ENCODE measurements around the gene ARHGAP18. TPM values are rescaled to one million over a fixed set of nuclear protein-coding genes. Genes with fewer than 3 reads are reported as not detected.

Gene ARHGAP18
- total RNA-seq, 1 donor from 2014 or later = 31.4 TPM

DNA sequence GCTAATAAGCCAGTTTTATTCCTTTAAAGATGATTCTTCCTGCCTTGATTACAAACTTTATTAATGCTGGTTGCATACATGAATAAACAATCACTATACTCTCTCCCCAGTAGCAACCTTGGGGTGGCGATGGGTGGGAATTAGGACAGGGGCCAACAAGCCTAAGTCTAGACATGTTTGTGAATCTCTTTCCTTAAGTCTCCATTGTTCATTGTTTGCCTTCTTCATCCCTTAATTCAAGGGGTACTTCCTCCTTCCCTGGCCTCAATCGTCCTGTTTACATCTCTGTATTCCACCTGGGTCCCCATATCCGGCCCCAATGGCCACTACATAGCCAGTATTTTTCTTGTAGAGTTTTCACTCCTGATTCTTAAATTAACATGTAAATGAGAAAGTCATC lies 66.0 kb downstream of the ARHGAP18 start:
- no peak for DNase-seq (ENCODE audit: low read depth)

DNA sequence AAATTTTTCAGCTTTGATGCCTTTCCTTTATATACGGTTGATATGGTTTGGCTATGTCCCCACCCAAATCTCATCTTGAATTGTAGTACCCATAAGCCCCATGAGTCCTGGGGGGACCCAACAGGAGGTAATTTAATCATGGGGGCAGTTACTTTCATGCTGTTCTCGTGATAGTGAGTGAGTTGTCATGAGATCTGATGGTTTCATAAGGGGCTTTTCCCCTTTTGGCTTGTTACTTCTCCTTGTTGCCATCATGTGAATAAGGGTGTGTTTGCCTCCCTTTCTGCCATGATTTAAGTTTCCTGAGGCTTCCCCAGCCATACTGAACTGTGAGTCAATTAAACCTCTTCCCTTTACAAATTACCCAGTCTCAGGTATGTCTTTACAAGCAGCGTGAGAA lies 66.8 kb downstream of the ARHGAP18 start:
- no peak for DNase-seq (ENCODE audit: low read depth)

DNA sequence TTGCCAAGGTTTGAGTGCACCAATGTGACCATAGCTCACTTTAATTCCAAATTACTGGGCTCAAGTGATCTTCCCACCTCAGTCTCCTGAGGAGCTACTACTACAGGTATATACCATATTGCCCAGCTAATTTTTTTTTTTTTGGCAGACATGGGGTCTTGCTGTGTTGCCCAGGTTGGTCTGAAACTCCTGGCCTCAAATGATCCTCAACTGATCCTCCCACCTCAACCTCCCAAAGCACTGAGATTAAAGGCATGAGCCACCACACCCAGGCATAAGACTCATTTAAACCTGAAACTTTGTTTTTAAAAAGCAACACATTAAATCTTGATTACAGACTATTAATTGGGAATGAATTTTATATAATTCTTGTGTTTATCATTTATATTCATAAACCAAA lies 67.7 kb downstream of the ARHGAP18 start:
- no peak for DNase-seq (ENCODE audit: low read depth)

DNA sequence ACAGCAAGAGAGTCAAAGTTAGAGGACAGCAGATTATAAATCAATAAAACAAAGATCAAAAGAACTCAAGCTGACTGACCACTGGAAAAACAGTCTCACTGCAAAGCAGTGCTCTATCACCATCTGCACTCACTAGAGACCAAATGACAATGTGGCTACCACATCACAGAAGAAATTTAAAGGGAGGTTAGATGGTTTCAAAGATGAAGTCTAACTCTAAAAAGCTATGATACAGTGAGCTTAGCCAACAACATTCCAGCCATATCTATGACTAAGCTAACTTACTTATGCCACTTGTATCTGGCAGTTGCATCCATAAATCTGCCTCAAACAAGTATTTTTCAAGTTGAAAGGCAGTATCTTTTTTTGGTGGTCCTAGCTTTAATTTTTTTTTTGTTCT lies 68.6 kb downstream of the ARHGAP18 start:
- peak; percentile 55 for DNase-seq (ENCODE audit: low read depth)

DNA sequence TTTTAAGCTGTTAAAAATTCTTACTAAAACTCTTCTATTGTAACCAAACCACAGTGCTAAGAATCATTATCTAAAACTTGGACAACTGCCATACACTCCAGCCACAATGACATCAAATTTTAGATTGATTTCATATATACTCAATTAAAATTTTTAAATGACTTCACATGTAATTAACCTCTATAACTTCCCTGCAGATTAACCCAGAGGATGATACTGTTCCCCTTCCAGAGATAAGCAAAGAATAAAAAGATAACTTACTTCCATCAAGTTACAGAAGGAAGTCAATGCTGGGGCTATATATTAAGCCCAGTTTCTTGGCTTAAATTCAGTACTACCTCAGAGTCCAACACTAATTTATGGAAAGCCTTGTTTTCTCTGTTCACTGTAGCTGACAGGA lies 71.3 kb downstream of the ARHGAP18 start:
- no peak for DNase-seq (ENCODE audit: low read depth)

DNA sequence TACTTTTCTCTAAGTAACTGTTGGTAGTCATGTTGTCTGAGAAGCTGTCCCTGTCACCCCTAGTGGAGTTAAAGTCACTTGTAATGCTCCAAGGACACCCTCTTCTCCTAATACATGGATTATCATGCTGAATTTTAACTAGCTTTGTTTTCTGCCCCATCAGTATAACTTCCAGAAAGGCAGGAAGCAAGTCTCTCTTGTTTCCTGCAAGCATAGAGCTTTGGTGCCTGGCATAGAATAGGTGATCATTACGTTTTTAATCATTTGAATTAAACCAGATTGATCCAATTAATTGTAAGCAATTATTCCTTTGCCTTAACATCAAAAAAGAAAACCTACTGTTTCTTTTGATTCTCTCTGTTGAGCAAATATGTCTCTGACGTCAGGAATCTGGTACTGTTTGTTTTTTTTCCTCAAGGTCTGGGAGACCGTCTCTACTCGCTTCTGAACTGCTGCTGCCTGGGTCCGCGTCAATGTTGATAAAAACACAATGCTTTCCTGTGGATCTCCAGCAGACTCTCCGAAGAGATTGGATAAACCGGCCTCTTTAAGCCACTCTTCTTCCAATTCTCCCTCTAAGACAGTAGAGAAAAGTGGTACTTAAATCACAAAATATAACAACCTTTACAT lies 71.8 kb downstream of the ARHGAP18 start:
- DNase-seq (ENCODE audit: low read depth) = peak; percentile 17

DNA sequence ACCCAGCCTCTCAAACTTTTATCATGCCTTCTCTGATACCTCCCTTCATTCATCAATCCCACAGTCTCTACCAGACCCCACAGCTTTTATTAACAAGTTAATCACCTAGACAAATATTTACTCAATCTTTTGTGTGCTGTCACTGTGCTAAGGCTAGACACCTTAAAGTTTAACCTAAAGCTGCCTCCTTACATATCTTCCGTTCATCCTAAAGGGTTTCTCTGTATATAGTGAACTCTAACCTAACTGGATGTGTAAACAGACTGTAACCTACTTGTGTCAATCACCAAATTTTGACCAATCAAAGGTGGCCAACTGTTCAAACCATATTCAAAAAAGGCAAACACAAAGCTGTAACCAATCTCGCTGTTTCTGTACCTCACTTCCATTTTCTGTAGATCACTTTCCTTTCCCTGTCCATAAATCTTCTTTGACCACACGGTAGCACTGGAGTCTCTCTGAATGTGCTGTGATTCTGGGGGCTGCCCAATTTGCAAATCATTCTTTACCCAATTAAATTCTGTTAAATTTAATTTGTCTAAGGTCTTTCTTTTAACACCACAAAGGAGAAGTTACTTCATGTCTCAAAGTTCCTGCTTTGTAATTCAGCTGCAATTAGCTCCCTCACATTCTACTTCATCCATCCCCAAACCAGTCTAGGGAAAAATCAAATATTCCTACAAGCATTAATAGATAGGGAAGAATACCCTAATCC lies 72.5 kb downstream of the ARHGAP18 start:
- no peak for DNase-seq (ENCODE audit: low read depth)

DNA sequence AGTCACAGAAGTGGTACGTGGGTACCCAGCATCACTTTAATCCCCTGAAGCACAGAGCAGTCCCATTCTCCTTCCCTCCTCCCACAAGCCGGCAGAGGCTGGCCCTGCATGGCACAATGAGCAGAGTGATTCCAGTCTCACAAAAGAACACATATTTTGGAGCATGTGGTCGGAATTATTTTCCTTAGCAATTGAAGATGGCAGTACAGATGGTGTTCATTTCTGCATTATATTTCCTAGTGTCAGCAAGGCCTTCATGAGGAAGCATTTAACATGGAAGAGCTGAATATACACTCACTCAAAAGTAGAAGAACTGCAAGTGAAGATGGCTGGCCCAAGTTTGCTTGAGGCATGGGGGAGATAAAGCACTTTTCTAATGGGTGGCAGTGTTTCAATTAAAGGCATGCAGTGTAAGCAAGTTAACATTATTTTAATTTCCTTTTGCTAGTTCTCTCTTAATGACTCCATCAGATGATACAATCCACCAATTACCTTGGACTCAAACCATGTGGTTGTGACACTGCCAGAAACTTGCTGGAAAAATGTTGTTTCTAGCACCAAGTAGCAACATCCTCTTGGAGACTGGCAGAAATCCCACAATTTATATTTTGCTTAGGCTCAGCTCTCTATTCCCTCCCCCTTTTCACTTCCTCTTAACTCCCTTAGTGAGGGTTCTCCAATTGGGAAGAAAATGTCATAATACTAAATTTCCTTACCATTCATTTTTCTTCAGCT lies 74.4 kb downstream of the ARHGAP18 start:
- peak; percentile 36 for DNase-seq (ENCODE audit: low read depth)

DNA sequence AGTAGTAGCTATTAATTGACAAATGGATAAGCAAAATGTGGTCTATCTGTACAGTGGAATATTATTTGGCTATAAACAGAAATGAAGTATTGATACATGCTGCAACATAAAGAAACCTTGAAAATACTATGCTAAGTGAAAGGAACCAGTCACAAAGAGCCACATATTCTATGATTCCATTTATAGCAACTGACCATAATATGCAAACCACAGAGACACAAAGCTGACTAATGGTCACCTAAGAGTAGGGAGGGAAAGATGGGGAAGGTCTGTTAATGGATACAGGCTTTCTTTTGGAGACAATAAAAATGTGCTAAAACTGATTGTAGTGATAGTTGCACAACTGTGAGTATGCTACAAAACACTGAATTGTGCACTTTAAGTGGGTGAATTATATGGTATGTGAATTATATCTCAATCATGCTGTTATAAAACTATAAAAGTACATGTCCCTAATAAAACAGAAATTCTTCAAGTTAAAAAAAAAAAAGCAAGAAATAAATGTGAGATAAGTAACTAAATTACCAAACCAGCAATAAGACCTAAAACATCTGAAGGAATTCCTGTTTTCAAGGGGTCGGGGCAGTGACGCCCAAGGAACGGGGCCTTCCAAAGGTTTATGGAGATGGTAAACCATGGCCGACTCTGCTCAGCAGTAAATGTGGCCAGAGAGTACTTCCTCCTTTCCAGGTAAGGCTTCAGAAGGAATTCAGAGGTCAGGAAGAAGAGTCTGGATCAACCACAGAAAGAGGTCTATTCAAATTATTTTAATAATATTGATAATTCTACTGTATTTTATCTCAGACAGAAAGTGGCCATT lies 75.4 kb downstream of the ARHGAP18 start:
- peak; percentile 60 for DNase-seq (ENCODE audit: low read depth)

DNA sequence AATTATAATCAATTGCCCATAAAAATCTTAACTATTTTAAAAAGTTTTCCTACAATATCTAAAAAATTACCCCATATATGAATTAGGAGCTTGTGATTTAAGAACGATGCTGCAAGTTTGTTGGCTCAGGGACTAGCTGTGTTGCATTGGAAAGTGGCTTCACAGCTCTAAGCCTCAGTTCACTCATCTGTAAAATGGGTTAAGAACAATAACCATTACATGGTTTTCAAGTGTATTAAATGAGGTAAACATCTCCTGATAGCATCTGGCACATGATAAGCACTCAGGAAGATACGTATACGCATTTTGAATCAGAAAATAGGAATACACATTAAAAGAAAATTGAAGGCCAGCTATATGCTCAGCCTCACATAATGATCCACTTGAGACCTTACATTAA lies 76.4 kb downstream of the ARHGAP18 start:
- no peak for DNase-seq (ENCODE audit: low read depth)

DNA sequence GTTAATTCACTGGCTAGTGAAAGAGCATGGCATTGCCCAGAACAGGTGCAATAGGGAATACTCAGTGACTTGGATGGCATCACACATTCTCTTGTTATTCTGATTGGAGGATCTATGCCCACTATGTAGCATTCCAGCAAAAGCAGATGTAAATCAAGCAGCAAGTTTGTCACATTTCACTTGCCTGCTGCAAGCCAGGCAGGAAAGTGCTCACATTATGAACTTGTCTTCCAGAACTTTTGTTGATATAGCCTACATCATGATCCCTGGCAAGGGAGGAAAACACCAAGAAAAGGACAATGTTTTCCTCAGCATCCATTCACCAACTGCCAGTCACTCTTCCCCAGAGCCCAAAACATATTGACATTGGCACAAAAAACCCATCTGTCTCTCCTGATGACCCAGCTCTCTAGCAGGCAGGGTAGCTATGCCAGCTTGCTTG lies 77.8 kb downstream of the ARHGAP18 start:
- no peak for DNase-seq (ENCODE audit: low read depth)

DNA sequence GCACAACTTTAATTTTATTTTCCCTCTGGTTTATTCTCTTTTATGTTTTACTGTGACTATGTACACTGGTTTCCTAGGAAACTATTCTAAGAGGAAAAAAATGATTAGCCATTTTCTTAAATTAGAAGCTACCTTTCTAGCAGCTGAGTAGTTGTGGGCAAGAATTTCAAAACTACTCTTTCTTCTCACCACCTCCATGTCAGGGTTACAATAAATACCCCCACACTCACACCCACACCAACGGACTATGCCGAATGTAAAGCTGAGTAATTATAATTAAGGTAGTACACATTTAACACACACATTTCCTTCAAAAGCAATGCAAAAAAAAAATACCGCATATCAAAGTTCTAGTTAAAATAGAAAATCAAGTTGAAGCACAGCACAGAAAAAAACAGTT lies 78.9 kb downstream of the ARHGAP18 start:
- peak; percentile 29 for DNase-seq (ENCODE audit: low read depth)

DNA sequence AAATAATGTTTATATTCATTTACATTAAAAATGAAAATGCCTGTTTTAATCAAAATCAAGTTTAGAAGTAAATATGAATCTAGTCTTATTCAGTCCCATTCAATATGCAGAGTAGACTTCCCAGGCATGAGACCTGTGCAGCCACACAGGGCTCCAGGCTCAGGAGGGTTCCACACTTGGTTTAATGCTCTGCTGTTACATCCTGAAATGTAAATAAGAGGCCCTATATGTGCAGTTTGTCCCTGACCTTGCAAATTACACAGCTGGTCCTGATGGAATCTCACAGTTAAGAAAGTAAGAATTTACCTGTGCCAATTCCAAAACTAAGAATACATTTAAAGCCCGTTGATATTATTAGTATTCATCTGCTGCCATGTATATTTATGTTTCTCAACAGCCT lies 79.4 kb downstream of the ARHGAP18 start:
- no peak for DNase-seq (ENCODE audit: low read depth)

DNA sequence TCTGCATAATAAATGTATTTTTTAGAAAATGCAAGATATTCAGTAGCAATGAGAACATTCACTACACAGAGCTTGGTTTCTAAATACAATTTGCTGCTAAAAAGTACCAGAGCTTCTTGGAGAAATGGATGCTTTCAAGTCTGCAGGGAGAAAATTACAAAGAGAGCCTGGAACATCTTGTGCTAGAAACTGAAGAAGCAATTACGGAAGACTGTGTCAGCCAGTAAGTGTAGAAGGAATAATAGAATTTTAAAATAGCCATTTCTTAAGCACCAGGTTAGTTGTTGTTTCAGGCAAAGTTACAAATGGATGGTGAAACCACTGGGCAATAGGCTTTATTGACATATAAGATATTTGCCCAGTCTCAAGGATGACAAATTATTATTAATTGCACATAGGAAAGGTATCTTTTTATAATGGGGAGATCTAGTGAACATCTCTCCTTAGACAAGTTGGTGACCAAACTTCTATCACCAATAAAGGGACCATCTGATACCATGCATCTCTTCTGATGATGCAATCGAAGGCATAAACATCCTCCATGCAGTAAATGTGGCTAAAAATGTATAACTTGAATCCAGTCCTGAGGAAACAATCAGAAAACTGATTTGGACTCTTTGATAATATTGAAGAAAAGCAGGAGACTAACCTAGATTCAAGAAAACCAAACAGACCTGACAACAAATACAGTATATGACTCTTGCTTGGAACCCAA lies 81.7 kb downstream of the ARHGAP18 start:
- DNase-seq (ENCODE audit: low read depth) = no peak

DNA sequence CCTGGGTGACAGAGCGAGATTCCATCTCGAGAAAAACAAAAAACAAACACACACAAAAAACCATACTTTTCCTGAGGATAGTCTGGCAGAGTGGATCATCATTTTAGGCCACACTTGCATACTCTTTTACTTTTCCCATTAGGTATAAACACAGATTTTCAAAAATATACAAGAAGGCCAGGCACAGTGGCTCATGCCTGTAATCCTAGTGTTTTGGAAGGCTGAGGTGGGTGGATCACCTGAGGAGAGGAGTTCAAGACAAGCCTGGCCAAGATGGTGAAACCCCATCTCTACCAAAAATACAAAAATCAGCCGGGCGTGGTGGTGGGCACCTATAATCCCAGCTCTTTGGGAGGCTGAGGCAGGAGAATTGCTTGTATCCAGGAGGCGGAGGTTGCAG lies 85.5 kb downstream of the ARHGAP18 start:
- DNase-seq (ENCODE audit: low read depth) = no peak

DNA sequence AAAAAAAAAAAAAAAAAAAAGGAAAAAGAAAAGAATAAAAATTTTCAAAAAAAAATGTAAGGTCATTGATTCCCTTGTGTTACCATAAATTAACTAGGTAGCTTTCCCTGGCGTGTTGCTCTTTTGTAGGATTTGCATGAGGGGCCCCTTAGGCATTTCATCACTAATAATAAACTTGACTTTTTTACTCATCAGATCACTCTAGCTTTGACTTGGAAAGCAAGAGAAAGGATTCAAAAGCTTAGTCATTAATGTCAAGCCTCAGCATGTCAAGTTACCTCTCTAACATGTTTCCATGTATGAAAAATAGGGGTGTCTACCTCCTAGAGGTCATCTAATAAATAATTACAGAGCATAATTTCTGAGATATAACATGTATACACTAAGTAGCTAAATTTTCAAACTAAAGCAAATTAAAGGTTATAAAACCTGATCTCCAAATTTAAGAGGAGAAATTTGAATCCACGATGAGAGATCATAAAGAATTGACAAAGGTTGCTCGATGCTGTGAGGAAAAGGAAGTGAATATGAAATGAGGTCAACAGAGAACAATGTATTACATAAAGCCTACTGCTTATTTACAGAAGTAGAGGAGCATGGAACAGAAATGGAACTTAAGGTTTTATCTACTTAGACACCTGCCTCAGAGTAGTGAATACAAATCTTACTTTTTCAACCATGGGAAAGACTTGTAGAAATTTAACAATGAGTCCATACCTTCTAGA lies 86.8 kb downstream of the ARHGAP18 start:
- DNase-seq (ENCODE audit: low read depth) = no peak

DNA sequence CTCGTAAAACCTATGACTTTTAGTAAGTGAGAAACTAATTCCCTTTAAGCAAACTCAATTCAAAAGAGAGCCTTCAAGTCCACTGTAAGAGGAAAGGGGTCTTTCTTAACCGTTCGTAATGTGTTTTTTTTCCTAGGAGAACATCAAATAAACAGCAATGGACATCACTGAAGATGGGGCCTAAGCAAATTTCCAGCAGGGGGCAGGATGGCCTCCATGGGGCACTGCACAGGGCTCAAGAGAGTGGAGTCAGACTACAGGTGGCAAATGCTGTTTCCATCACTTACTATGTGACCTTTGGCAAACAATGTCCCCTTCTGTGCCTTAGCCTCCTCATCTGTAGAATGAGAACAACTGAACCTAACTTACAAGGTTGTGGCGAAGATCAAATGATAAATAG lies 88.7 kb downstream of the ARHGAP18 start:
- DNase-seq (ENCODE audit: low read depth) = no peak

DNA sequence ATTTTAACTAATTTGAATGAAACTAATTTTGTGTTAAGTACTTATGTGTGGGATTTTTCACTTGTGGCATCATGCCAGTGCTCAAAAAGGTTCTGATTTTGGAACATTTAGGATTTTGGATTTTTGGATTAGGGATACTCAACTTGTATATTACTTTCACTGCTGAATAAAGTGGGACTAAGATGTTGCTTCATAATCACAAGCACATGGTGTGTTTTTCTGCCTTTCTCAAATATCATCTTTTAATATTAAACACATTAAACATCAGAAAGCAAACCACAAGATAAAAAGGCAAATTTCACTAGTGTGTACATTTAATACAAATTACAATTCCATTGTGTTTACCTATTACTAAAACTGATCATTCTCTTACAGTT lies 89.8 kb downstream of the ARHGAP18 start:
- no peak for DNase-seq (ENCODE audit: low read depth)

DNA sequence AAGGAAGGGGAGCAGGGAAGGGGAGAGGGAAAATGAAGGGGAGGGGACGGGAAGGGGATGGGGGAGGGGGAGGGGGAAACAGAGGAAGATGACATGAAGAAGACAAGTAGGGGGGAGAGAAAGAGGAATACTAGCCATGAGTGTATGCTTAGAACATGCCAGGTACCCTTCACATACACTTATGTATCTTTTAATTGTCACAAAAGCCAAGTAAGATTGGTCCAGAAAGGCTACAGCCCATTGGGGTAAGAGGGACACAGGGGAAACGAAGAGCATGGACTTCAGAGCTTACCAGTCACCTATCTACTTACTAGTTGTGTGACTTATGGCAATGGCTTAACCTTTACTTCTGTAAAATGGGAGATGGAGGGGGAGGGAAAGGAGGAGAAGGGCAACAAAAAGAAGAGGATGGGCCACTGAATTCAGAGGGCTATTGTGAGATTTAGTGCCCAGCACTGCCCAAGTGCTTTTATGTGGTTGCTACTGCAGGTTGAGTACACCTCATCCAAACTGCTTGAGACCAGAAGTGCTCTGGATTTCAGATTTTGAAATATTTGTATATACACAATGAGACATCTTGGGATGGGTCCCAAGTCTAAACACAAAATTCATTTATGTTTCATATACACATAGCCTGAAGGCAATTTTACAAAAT lies 90.3 kb downstream of the ARHGAP18 start:
- DNase-seq (ENCODE audit: low read depth) = no peak

DNA sequence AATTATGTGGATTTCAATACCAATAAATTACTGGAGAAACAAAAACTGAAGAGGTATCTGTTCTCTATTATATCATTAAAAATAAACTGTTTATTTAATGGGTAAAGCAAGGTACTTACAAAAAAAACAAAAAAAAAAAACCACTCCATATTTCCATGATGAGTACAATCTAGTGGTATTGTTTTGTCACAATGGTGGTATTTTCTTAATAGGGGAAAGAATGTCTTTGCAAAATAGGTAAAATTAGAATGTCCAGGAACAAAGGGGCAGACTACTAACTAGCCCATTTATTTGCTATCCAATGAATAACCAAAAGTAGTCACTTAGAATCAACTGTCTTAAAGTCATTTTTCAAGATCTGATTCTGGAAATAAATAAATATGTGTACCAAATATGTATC lies 92.0 kb downstream of the ARHGAP18 start:
- peak; percentile 46 for DNase-seq (ENCODE audit: low read depth)

Data from renal cortical epithelial cell (primary cell).